Thyroid gland (tissue), 4 donors: ENCODE measurements around the gene ACKR1. TPM values are rescaled to one million over a fixed set of nuclear protein-coding genes. Genes with fewer than 3 reads are reported as not detected.

ENCODE experiments used
- DNase-seq, 2 donors: peaks; one replicate each; pipeline ENCODE4 v3.0.0-alpha.2; 2019
- H3K27ac ChIP-seq, 3 donors: fragments of 200-600 bp; sonication (generic); 1 replicate in 2 of 3; 2 replicates in 1 of 3; pipeline ENCODE4 v1.5.1; 2016 to 2019; ENCODE audit warnings: mild to moderate bottlenecking in 1 of 3, moderate library complexity in 1 of 3
- H3K27me3 ChIP-seq: fragments of 200-600 bp; sonication (generic); one replicate; pipeline ENCODE4 v1.5.1; 2019
- H3K36me3 ChIP-seq, 2 donors: fragments of 200-600 bp; sonication (generic); one replicate each; pipeline ENCODE4 v1.5.1; 2016 to 2019
- H3K4me1 ChIP-seq, 2 donors: fragments of 200-600 bp; sonication (generic); one replicate each; pipeline ENCODE4 v1.5.1; 2017 to 2019
- H3K4me3 ChIP-seq, 3 donors: fragments of 200-600 bp; sonication (generic); replicated peaks in 1 of 3; 1 replicate in 2 of 3; 2 replicates in 1 of 3; pipeline ENCODE4 v1.5.1; 2016; ENCODE audit warnings: mild to moderate bottlenecking in 1 of 3
- H3K9me3 ChIP-seq: fragments of 200-600 bp; sonication (generic); one replicate; pipeline ENCODE4 v1.5.1; 2017
- POLR2A ChIP-seq, 2 donors: fragments of 450-650 bp; IDR thresholded peaks; one replicate each; pipeline ENCODE4 v1.6.1; 2017; ENCODE audit warnings: antibody characterized with exemption in 2 of 2, mild to moderate bottlenecking in 2 of 2, moderate library complexity in 1 of 2
- WGBS, 2 donors: methylation state at CpG; one replicate each; pipeline ENCODE4 v1.1.5; 2017; 5-methylcytosine and 5-hydroxymethylcytosine counted together
- intact Hi-C: fragments of 100-400 bp; cut with DNase I; formaldehyde crosslinking; loops from one replicate; pipeline ENCODE4 v1.15.1; 2023
- total RNA-seq, 4 donors: library from RNA; depleted of rRNA; stranded (reverse); fragments of >200 nt; gene quantifications; one replicate each; pipeline ENCODE4 v1.2.3, GENCODE V29; 2016
- TF ChIP-seq, protein P1 (sequence below), 6 experiments: fragments of 200-600 bp in 3 of 6; fragments of 450-650 bp in 3 of 6; sonication (generic) in 3 of 6; IDR thresholded peaks; one replicate each; pipeline ENCODE4 v1.5.1; 2016 to 2019; ENCODE audit warnings: antibody characterized with exemption in 6 of 6, mild to moderate bottlenecking in 2 of 6, inconsistent platforms in 1 of 6, moderate library complexity in 1 of 6

ACKR1 gene
- total RNA-seq, 4 donors from 2014 or later, result 13.3 to 37.4 (median 24.1) TPM

DNA sequence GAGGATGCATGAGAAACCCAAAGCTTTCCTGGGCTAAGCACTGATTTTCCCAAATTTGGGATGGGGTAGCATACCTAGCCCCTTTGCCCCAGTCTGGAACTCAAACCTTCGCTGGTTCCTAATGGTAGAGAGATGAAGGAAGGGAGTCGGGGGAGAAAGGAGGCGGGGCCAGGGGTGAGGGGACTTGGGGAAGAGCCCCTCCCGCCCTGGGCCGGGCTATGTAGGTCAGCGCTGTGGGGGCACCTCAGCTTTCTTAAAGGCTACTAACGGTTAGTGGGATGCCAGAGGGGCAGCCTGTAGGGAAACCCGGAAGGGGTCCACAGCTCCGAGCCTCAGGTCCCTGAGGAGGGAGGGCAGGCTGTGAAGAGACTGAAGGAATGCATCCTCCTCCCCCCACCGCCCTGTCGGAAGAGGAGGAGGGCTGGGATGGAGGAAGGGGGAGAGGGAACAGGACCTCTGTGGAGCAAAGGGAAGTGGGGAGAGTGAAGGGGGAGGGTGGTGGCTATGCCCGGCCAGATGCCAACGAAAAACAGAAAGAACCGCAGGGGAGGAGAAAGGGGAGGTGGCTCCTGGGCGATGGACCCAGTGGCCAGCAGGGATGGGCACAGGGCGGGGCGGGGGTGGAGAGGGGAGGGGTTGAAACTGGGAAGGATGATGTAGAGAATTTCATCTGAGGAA lies 31.9 kb upstream of the ACKR1 start:
- H3K36me3 ChIP-seq, result no peaks in the 10 kb centered on the region
- H3K4me1 ChIP-seq, result peaks cover 0 to 18% of the 10 kb centered on the region in 2 donors
- WGBS, 2 donors, result 1 to 5% methylated on average over 17 of the region's 17 CpGs
- H3K27ac ChIP-seq, result no peak overlapping the region
- intact Hi-C loops, result no loop called here
- no peaks in the 10 kb centered on the region for H3K9me3 ChIP-seq
- H3K27me3 ChIP-seq, result peaks cover 7% of the 10 kb centered on the region
- no peak for DNase-seq
- TF ChIP-seq, protein P1, sequence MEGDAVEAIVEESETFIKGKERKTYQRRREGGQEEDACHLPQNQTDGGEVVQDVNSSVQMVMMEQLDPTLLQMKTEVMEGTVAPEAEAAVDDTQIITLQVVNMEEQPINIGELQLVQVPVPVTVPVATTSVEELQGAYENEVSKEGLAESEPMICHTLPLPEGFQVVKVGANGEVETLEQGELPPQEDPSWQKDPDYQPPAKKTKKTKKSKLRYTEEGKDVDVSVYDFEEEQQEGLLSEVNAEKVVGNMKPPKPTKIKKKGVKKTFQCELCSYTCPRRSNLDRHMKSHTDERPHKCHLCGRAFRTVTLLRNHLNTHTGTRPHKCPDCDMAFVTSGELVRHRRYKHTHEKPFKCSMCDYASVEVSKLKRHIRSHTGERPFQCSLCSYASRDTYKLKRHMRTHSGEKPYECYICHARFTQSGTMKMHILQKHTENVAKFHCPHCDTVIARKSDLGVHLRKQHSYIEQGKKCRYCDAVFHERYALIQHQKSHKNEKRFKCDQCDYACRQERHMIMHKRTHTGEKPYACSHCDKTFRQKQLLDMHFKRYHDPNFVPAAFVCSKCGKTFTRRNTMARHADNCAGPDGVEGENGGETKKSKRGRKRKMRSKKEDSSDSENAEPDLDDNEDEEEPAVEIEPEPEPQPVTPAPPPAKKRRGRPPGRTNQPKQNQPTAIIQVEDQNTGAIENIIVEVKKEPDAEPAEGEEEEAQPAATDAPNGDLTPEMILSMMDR (IDR thresholded peaks at IDR 0.05), result no peak
- TF ChIP-seq POLR2A (IDR thresholded peaks at IDR 0.05), result no peak
- H3K4me3 ChIP-seq, result peak overlapping the region in 1 of 3 donors; percentile 9

DNA sequence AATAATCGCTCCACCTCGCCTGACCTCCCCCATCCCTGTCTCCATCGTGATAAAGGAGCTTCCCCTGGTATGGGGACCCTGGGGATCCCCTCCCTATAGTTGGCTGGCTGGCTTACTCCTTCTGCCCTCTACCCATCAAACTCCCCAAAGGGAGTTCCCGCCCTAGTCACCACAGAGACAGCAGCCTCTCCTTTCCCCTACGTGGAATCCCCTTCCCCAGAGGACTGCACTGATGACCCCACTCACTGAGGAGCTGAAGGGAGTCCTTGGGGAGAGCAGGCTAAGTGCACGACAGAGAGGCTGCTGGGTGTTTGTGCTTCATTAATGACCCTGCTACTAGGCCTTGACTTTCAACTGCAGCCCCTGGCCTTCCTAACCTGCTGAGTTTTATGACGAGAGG lies 31.4 kb upstream of the ACKR1 start:
- Histone ChIP-seq H3K4me1 (peaks cover 0 to 18% of the 10 kb centered on the region in 2 donors), H3K36me3 (no peaks in the 10 kb centered on the region), H3K9me3 (no peaks in the 10 kb centered on the region), H3K27me3 (peaks cover 7% of the 10 kb centered on the region), H3K4me3 (no peak overlapping the region), H3K27ac (no peak overlapping the region)
- DNase-seq, result no peak
- intact Hi-C loops, result no loop called here
- no peak for TF ChIP-seq POLR2A (IDR thresholded peaks at IDR 0.05)
- TF ChIP-seq, protein P1 (IDR thresholded peaks at IDR 0.05), result no peak
- 29 to 43% methylated on average over 7 of the region's 7 CpGs for WGBS, 2 donors

GRCh38 chr1:159175571-159175970 lies 29.1 kb upstream of the ACKR1 start:
- Histone ChIP-seq H3K4me1 (peaks cover 0 to 18% of the 10 kb centered on the region in 2 donors), H3K4me3 (no peak overlapping the region), H3K36me3 (no peaks in the 10 kb centered on the region), H3K9me3 (no peaks in the 10 kb centered on the region), H3K27ac (no peak overlapping the region), H3K27me3 (peaks cover 7% of the 10 kb centered on the region)
- WGBS, 2 donors, result 80 to 87% methylated on average over 2 of the region's 2 CpGs
- intact Hi-C loops, result no loop called here
- DNase-seq, result no peak
- TF ChIP-seq POLR2A (IDR thresholded peaks at IDR 0.05), result no peak
- TF ChIP-seq, protein P1 (IDR thresholded peaks at IDR 0.05), result no peak

- Histone ChIP-seq H3K27me3 (no peaks in the 10 kb centered on the region), H3K36me3 (no peaks in the 10 kb centered on the region), H3K4me1 (peaks cover 0 to 6% of the 10 kb centered on the region in 2 donors), H3K27ac (no peak overlapping the region), H3K4me3 (no peak overlapping the region), H3K9me3 (no peaks in the 10 kb centered on the region)
- 6 to 11% methylated on average over 3 of the region's 3 CpGs for WGBS, 2 donors
- intact Hi-C loops, result no loop called here
- peak; percentile 53 to 74 for DNase-seq
- TF ChIP-seq, protein P1 (IDR thresholded peaks at IDR 0.05), result no peak
- TF ChIP-seq POLR2A (IDR thresholded peaks at IDR 0.05), result no peak
Observed at GRCh38 chr1:159177272-159177907, 27.3 kb upstream of the ACKR1 start.

DNA sequence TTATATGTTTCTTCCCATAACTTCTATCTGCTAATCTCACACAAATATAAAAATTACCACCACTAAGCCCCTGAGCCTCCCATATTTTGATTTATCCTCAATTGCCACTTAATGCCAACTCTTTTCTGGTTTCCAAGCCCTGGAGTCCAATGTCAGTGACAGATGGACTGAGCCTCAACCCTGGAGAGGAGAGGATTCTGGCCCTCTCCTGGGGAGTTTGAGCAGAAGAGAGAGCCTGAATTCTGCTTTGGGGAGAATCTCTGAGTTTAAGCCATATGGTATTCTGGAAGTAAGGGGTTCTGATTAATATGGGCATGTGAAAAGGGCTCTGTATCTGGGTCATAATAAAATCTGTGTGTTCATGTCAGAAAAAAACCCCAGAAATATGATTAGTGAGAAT lies 24.8 kb upstream of the ACKR1 start:
- Histone ChIP-seq H3K4me1 (no peaks in the 10 kb centered on the region), H3K27me3 (no peaks in the 10 kb centered on the region), H3K36me3 (no peaks in the 10 kb centered on the region), H3K27ac (no peak overlapping the region), H3K4me3 (no peak overlapping the region), H3K9me3 (no peaks in the 10 kb centered on the region)
- TF ChIP-seq, protein P1 (IDR thresholded peaks at IDR 0.05), result no peak
- TF ChIP-seq POLR2A (IDR thresholded peaks at IDR 0.05), result no peak
- DNase-seq, result no peak
- intact Hi-C loops, result no loop called here
